ENCODE data around the gene KAT8. TPM values are rescaled to one million over a fixed set of nuclear protein-coding genes. Genes with fewer than 3 reads are reported as not detected.

The KAT8 gene
- total and polyA plus RNA-seq, 9 of the 15 experiments (the other 6 are each of a cell fraction or from before 2014, with no cell fraction given) = 10.0 to 98.5 (median 76.4) TPM

- Histone ChIP-seq H4K20me1 (replicated peaks; ENCODE audit: control insufficient read depth, insufficient read depth, low read length) (no peaks in the 10 kb centered on the region; the same call in 1 of the 2 replicates), H3K36me3 (ENCODE audit: control insufficient read depth, insufficient read depth, low read length) (no peaks in the 10 kb centered on the region), H3K27me3 (ENCODE audit: control insufficient read depth in 2 of 2, insufficient read depth in 2 of 2, low read length in 2 of 2) (peaks cover 15 to 21% of the 10 kb centered on the region in 2 experiments; a peak in 4 of 5 replicates), H3K9ac (ENCODE audit: insufficient read depth in 1 of 2, low read depth in 2 of 2, low read length in 2 of 2) (peak overlapping the region; percentile 58 to 92; a peak in 3 of 4 replicates), H3K9me1 (ENCODE audit: control insufficient read depth, insufficient read depth, low read length) (no peaks in the 10 kb centered on the region), H2AFZ (ENCODE audit: low read depth, low read length) (peak overlapping the region; percentile 92), H3K9me3 (replicated peaks; ENCODE audit: control insufficient read depth, insufficient read depth, low read depth, low read length) (no peaks in the 10 kb centered on the region), H3K4me2 (ENCODE audit: insufficient read depth, low read length) (no peak overlapping the region), H3K79me2 (ENCODE audit: control insufficient read depth, insufficient read depth, low read length) (no peaks in the 10 kb centered on the region), H3K4me1 (replicated peaks in 1 of 2; ENCODE audit: control insufficient read depth in 2 of 2, insufficient read depth in 2 of 2, low read length in 2 of 2) (peaks cover 14 to 46% of the 10 kb centered on the region in 2 experiments), H3K4me3 (no peak overlapping the region), H3K27ac (ENCODE audit: extremely low read depth, low read depth, low read length) (no peak overlapping the region)
- ATAC-seq = no peak
- POLR2A ChIA-PET = interaction anchor here (0.6 to 3.5 kb wide), 9 partner anchors 9 to 727 kb away, joined by 3 to 39 read pairs (median 4); partner anchors contain the start of genes FUS, KAT8, ZNF646 and ZNF668
- CTCF ChIA-PET (ENCODE audit: low intra/inter-chr PET ratio) = no interaction called here
- no peak for FAIRE-seq
- in situ Hi-C loops (cut with MboI) = no loop called here
- no TSS peak for BruUV-seq (replicated peaks)
- 77% methylated on average over 11 of the region's 22 CpGs for WGBS (ENCODE audit: insufficient coverage, low coverage, missing lambda C conversion rate)
- peak in 1 of 4 experiments; percentile 4 for DNase-seq (ENCODE audit: extremely low read depth in 1 of 4, low spot score in 3 of 4)
- intact Hi-C loops (cut with micrococcal nuclease) = loop anchor here (2.0 to 10.0 kb wide), 4 partner anchors 26 to 158 kb away; partner anchors contain the start of genes BCKDK, HSD3B7, KAT8 and ZNF646
- peak; percentile 74 for TF ChIP-seq ZNF740 (CRISPR knock-in tag; IDR thresholded peaks at IDR 0.05)
- TF ChIP-seq ZNF740 (tag; IDR thresholded peaks at IDR 0.05) = no peak
- no peak for TF ChIP-seq SRSF7 (optimal IDR thresholded peaks at IDR 0.05; ENCODE audit: low read depth, low read length)
- TF ChIP-seq ZC3H4 (CRISPR knock-in tag; IDR thresholded peaks at IDR 0.05; ENCODE audit: borderline replicate concordance) = 0 out of 2 replicates have a peak, but pooled peaks have one; percentile 6
These were observed 25.7 kb downstream of the KAT8 start for GRCh38 chr16:31143011-31143693.
